B cell (primary cell): ENCODE data around the gene KHK.

Experiments used
- CTCF ChIP-seq: fragments of 200-600 bp; IDR thresholded peaks from one replicate; pipeline ENCODE4 v1.8.0; 2022; ENCODE audit warnings: antibody characterized with exemption, mild to moderate bottlenecking
- EZH2 ChIP-seq: IDR thresholded peaks from 2 replicates; pipeline ENCODE4 v1.6.1; 2012; ENCODE audit warnings: borderline replicate concordance, low read depth, mild to moderate bottlenecking, moderate library complexity, low read length; ENCODE audit not compliant: insufficient read depth, poor library complexity, severe bottlenecking

- TF ChIP-seq CTCF (no peak), EZH2 (no peak)
These were observed 2.1 kb downstream of the KHK start for GRCh38 chr2:27088634-27089033.
